Panc1 (cell line): ENCODE results near the gene TOMM70.

Experiments used
- POLR2AphosphoS5 ChIP-seq: IDR thresholded peaks from 2 replicates; pipeline ENCODE4 v1.6.1; 2012; ENCODE audit warnings: mild to moderate bottlenecking, low read depth, low read length, moderate library complexity
- TCF7L2 ChIP-seq: IDR thresholded peaks from 2 replicates; pipeline ENCODE4 v1.6.1; 2011; ENCODE audit warnings: mild to moderate bottlenecking, low read depth, low read length, inconsistent platforms
- TF ChIP-seq, protein P1 (sequence below): fragments of 450-650 bp; IDR thresholded peaks from 2 replicates; pipeline ENCODE4 v1.5.1; 2017; ENCODE audit warnings: mild to moderate bottlenecking
- TF ChIP-seq, protein P2 (sequence below), 2 experiments: IDR thresholded peaks; 2 replicates each; pipeline ENCODE4 v1.6.1; 2011 to 2012; ENCODE audit warnings: low read depth in 2 of 2, control low read depth in 1 of 2, low read length in 1 of 2, mild to moderate bottlenecking in 1 of 2, moderate library complexity in 1 of 2; ENCODE audit not compliant: insufficient read depth in 1 of 2

GRCh38 chr3:100325827-100326226 lies 75.1 kb downstream of the TOMM70 start:
- TF ChIP-seq, protein P1, sequence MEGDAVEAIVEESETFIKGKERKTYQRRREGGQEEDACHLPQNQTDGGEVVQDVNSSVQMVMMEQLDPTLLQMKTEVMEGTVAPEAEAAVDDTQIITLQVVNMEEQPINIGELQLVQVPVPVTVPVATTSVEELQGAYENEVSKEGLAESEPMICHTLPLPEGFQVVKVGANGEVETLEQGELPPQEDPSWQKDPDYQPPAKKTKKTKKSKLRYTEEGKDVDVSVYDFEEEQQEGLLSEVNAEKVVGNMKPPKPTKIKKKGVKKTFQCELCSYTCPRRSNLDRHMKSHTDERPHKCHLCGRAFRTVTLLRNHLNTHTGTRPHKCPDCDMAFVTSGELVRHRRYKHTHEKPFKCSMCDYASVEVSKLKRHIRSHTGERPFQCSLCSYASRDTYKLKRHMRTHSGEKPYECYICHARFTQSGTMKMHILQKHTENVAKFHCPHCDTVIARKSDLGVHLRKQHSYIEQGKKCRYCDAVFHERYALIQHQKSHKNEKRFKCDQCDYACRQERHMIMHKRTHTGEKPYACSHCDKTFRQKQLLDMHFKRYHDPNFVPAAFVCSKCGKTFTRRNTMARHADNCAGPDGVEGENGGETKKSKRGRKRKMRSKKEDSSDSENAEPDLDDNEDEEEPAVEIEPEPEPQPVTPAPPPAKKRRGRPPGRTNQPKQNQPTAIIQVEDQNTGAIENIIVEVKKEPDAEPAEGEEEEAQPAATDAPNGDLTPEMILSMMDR = no peak
- TF ChIP-seq TCF7L2 (no peak), POLR2AphosphoS5 (no peak)
- TF ChIP-seq, protein P2, sequence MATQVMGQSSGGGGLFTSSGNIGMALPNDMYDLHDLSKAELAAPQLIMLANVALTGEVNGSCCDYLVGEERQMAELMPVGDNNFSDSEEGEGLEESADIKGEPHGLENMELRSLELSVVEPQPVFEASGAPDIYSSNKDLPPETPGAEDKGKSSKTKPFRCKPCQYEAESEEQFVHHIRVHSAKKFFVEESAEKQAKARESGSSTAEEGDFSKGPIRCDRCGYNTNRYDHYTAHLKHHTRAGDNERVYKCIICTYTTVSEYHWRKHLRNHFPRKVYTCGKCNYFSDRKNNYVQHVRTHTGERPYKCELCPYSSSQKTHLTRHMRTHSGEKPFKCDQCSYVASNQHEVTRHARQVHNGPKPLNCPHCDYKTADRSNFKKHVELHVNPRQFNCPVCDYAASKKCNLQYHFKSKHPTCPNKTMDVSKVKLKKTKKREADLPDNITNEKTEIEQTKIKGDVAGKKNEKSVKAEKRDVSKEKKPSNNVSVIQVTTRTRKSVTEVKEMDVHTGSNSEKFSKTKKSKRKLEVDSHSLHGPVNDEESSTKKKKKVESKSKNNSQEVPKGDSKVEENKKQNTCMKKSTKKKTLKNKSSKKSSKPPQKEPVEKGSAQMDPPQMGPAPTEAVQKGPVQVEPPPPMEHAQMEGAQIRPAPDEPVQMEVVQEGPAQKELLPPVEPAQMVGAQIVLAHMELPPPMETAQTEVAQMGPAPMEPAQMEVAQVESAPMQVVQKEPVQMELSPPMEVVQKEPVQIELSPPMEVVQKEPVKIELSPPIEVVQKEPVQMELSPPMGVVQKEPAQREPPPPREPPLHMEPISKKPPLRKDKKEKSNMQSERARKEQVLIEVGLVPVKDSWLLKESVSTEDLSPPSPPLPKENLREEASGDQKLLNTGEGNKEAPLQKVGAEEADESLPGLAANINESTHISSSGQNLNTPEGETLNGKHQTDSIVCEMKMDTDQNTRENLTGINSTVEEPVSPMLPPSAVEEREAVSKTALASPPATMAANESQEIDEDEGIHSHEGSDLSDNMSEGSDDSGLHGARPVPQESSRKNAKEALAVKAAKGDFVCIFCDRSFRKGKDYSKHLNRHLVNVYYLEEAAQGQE (IDR thresholded peaks at IDR 0.05; ENCODE audit: insufficient read depth in 1 of 2, low read depth in 2 of 2, low read length in 1 of 2) = no peak
